ENCODE results near the gene C16orf82. TPM values are rescaled to one million over a fixed set of nuclear protein-coding genes. Genes with fewer than 3 reads are reported as not detected.
"Not testable (repeated sequence)": the region's sequence is repeated elsewhere in the genome, so short reads cannot be mapped to it uniquely, and the experiment has no call there.

Gene C16orf82
- total RNA-seq, 4 donors from 2014 or later, result not detected

DNA sequence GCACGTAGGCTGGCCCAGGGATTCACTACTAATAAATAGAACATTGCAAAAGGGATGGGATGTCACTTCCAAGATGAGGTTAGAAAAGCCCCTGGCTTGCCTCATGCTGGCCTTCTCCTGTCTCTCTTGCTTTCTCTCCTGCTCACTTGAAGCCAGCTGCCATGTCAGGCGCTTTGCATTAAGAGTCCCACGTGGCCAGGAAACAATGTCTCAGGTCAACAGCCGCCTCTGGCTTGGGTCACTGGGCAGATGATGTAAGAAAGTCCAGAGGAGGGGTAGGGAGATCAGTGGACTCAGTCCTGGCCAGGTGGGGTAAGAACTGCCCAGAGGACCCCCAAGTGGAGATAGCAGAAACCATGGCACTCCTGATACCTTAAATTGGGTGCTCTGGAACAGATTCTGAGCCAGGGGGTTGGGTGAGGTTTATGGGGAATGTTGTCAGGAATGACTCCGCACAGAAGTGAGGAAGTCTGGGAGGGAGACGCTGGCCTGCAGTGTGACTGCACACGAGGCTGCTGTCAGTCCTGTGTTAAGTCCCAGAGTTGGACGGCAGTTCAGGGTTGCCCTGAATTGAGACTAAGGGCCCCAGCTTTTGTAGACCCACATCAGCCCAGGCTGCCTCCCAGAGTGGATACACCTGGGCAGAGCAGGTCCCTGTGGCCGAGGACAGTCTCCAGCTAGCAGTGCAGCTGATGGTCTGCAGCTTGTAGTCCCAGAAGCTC is 17.7 kb downstream of the C16orf82 start:
- H3K27me3 ChIP-seq, result no peaks in the 10 kb centered on the region

DNA sequence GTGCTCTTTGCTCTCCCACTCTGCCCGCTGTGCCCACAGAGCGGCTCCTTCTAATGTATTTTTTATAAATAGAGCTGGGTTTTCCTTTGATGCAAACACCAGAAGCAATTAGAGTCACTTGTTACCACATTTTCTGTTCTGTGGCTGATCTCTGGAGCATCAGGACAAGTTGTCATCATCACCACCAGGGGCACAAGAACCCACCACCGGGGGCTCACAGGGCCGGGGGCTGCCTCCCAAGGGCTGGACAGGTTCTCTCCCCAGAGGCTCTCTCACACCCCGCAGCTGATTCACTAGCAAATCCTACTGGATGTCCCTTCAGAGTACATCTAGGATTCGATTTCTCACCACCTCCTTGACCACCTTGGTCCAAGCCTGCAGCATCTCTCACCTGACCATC is 18.5 kb downstream of the C16orf82 start:
- no peaks in the 10 kb centered on the region for H3K9me3 ChIP-seq
- no peaks in the 10 kb centered on the region for H3K4me1 ChIP-seq
- no peaks in the 10 kb centered on the region for H3K27me3 ChIP-seq
- DNase-seq (no peak), ATAC-seq (no peak)
- no peak overlapping the region for H3K4me3 ChIP-seq
- in situ Hi-C loops (cut with MboI; ENCODE audit: low sequenced_read_pairs in 4 of 4) (loop anchor here in 1 of 4 donors (25.0 kb wide), 1 partner anchor 102 kb away; no protein-coding TSS in a partner anchor), intact Hi-C loops (cut with DNase I; ENCODE audit: low total_unique reads) (no loop called here)
- H3K27ac ChIP-seq, result no peak overlapping the region
- TF ChIP-seq POLR2A (IDR thresholded peaks at IDR 0.05), result no peak
- TF ChIP-seq, protein P1, sequence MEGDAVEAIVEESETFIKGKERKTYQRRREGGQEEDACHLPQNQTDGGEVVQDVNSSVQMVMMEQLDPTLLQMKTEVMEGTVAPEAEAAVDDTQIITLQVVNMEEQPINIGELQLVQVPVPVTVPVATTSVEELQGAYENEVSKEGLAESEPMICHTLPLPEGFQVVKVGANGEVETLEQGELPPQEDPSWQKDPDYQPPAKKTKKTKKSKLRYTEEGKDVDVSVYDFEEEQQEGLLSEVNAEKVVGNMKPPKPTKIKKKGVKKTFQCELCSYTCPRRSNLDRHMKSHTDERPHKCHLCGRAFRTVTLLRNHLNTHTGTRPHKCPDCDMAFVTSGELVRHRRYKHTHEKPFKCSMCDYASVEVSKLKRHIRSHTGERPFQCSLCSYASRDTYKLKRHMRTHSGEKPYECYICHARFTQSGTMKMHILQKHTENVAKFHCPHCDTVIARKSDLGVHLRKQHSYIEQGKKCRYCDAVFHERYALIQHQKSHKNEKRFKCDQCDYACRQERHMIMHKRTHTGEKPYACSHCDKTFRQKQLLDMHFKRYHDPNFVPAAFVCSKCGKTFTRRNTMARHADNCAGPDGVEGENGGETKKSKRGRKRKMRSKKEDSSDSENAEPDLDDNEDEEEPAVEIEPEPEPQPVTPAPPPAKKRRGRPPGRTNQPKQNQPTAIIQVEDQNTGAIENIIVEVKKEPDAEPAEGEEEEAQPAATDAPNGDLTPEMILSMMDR (IDR thresholded peaks at IDR 0.05 in 4 of 5, conservative IDR thresholded peaks at IDR 0.05 in 1 of 5), result no peak
- H3K36me3 ChIP-seq, result no peaks in the 10 kb centered on the region

More for the DNA sequence above, 17.7 kb downstream of the C16orf82 start:
- Histone ChIP-seq H3K4me1 (no peaks in the 10 kb centered on the region), H3K9me3 (no peaks in the 10 kb centered on the region), H3K27ac (no peak overlapping the region), H3K4me3 (no peak overlapping the region), H3K36me3 (no peaks in the 10 kb centered on the region)
- in situ Hi-C loops (cut with MboI; ENCODE audit: low sequenced_read_pairs in 4 of 4), result loop anchor here in 1 of 4 donors (25.0 kb wide), 1 partner anchor 103 kb away; no protein-coding TSS in a partner anchor
- TF ChIP-seq POLR2A (IDR thresholded peaks at IDR 0.05), result no peak
- TF ChIP-seq, protein P1 (IDR thresholded peaks at IDR 0.05 in 4 of 5, conservative IDR thresholded peaks at IDR 0.05 in 1 of 5), result no peak
- no peak for ATAC-seq
- DNase-seq, result no peak
- intact Hi-C loops (cut with DNase I; ENCODE audit: low total_unique reads), result no loop called here

DNA sequence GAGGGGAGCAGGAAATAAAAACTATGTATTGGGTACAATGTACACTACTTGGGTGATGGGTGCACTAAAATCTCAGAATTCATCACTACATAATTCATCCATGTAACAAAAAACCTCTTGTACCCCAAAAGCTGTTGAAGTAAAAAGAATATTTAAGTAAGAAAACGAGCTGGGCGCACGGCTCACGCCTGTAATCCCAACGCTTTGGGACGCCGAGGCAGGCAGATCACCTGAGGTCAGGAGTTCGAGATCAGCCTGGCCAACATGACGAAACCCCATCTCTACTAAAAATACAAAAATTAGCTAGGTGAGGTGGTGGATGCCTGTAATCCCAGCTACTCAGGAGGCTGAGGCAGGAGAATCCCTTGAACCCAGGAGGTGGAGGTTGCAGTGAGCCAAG is 19.3 kb downstream of the C16orf82 start:
- DNase-seq; H3K36me3 ChIP-seq; ATAC-seq; H3K9me3 ChIP-seq; H3K27me3 ChIP-seq; intact Hi-C loops (cut with DNase I; ENCODE audit: low total_unique reads); H3K4me1 ChIP-seq; H3K4me3 ChIP-seq; H3K27ac ChIP-seq: not testable (repeated sequence)
- in situ Hi-C loops (cut with MboI; ENCODE audit: low sequenced_read_pairs in 4 of 4), result loop anchor here in 1 of 4 donors (25.0 kb wide), 1 partner anchor 101 kb away; no protein-coding TSS in a partner anchor

DNA sequence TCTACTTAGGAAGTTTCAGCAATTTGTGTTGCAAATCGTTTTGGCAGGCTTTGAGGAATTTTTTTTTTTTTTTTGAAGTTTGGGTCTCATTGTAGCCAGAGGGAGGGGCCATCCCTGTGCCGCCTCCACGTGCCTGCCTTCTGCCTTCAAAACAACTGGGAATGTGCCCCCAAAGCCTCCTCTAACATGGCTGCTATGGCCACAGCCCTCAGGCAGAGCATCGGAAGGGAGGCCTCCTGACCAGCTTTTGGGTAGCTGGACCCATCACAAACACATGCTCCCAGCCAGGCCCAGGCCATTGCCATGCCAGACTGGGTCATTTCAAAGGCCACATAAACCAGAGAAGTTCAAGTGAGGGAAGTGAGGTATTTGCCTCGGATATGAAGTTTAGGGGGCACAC is 21.5 kb downstream of the C16orf82 start:
- DNase-seq (no peak), ATAC-seq (no peak)
- intact Hi-C loops (cut with DNase I; ENCODE audit: low total_unique reads) (no loop called here), in situ Hi-C loops (cut with MboI; ENCODE audit: low sequenced_read_pairs in 4 of 4) (loop anchor here in 1 of 4 donors (25.0 kb wide), 1 partner anchor 99 kb away; no protein-coding TSS in a partner anchor)
- TF ChIP-seq POLR2A (IDR thresholded peaks at IDR 0.05), result no peak
- TF ChIP-seq, protein P1 (IDR thresholded peaks at IDR 0.05 in 4 of 5, conservative IDR thresholded peaks at IDR 0.05 in 1 of 5), result no peak
- Histone ChIP-seq H3K27ac (no peak overlapping the region), H3K36me3 (no peaks in the 10 kb centered on the region), H3K27me3 (no peaks in the 10 kb centered on the region), H3K4me3 (no peak overlapping the region), H3K9me3 (no peaks in the 10 kb centered on the region), H3K4me1 (no peaks in the 10 kb centered on the region)

DNA sequence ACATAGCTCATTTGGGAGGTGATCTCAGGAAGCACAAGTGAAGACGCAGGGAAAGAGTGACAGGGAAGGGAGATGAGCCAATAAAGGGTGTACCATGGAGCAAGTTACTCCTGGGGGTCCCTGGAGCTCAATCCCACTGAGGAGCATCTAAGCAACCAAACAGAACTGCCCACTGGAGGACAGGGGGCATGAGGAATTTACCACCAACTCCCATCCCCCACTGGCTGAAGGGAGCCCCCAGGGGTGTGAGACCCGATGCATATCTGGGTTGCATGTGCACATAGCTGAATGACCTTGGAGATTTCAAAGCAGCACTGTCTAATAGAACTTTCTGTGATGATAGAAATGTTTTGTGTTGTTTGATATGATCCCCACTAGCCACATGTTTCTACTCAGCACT is 29.6 kb downstream of the C16orf82 start:
- intact Hi-C loops (cut with DNase I; ENCODE audit: low total_unique reads), result no loop called here
- no peaks in the 10 kb centered on the region for H3K27me3 ChIP-seq
- no peak overlapping the region for H3K27ac ChIP-seq
- in situ Hi-C loops (cut with MboI; ENCODE audit: low sequenced_read_pairs in 4 of 4), result loop anchor here in 1 of 4 donors (25.0 kb wide), 1 partner anchor 91 kb away; no protein-coding TSS in a partner anchor
- H3K9me3 ChIP-seq, result no peaks in the 10 kb centered on the region
- H3K36me3 ChIP-seq, result no peaks in the 10 kb centered on the region
- TF ChIP-seq, protein P1 (IDR thresholded peaks at IDR 0.05 in 4 of 5, conservative IDR thresholded peaks at IDR 0.05 in 1 of 5), result no peak
- TF ChIP-seq POLR2A (IDR thresholded peaks at IDR 0.05), result no peak
- DNase-seq, result no peak
- H3K4me3 ChIP-seq, result no peak overlapping the region
- no peak for ATAC-seq
- peaks cover 0 to 6% of the 10 kb centered on the region in 2 donors for H3K4me1 ChIP-seq

All from gastrocnemius medialis (tissue), 4 donors.